ENCODE measurements around the gene MORN1. TPM values are rescaled to one million over a fixed set of nuclear protein-coding genes. Genes with fewer than 3 reads are reported as not detected.

The MORN1 gene
- total RNA-seq, 1 donor from 2014 or later = 10.8 TPM

GRCh38 chr1:2274231-2274928, 117.0 kb downstream of the MORN1 start:
- no peak for DNase-seq
- no peak for TF ChIP-seq CTCF (IDR thresholded peaks at IDR 0.05; ENCODE audit: partially characterized antibody, unreplicated experiment)
- H3K4me1 Mint-ChIP-seq (ENCODE audit: low read depth, unreplicated experiment) = peaks cover 50% of the 10 kb centered on the region
- no peak overlapping the region for H3K27ac Mint-ChIP-seq (ENCODE audit: unreplicated experiment)
- H3K4me3 Mint-ChIP-seq (ENCODE audit: unreplicated experiment) = no peak overlapping the region
- peaks cover 9% of the 10 kb centered on the region for H3K27me3 Mint-ChIP-seq (ENCODE audit: unreplicated experiment)
- no peaks in the 10 kb centered on the region for H3K36me3 Mint-ChIP-seq (ENCODE audit: unreplicated experiment)
- H3K9me3 Mint-ChIP-seq (ENCODE audit: unreplicated experiment) = peaks cover 16% of the 10 kb centered on the region

- H3K4me1 Mint-ChIP-seq (ENCODE audit: low read depth, unreplicated experiment) = peaks cover 52% of the 10 kb centered on the region
- H3K27ac Mint-ChIP-seq (ENCODE audit: unreplicated experiment) = no peak overlapping the region
- no peak for DNase-seq
- peaks cover 10% of the 10 kb centered on the region for H3K27me3 Mint-ChIP-seq (ENCODE audit: unreplicated experiment)
- TF ChIP-seq CTCF (IDR thresholded peaks at IDR 0.05; ENCODE audit: partially characterized antibody, unreplicated experiment) = no peak
- H3K9me3 Mint-ChIP-seq (ENCODE audit: unreplicated experiment) = peaks cover 17% of the 10 kb centered on the region
- no peaks in the 10 kb centered on the region for H3K36me3 Mint-ChIP-seq (ENCODE audit: unreplicated experiment)
- no peak overlapping the region for H3K4me3 Mint-ChIP-seq (ENCODE audit: unreplicated experiment)
These were observed 117.8 kb downstream of the MORN1 start for GRCh38 chr1:2273401-2274090.

GRCh38 chr1:2272686-2273400, 118.5 kb downstream of the MORN1 start:
- DNase-seq = no peak
- H3K36me3 Mint-ChIP-seq (ENCODE audit: unreplicated experiment) = no peaks in the 10 kb centered on the region
- TF ChIP-seq CTCF (IDR thresholded peaks at IDR 0.05; ENCODE audit: partially characterized antibody, unreplicated experiment) = no peak
- H3K9me3 Mint-ChIP-seq (ENCODE audit: unreplicated experiment) = peaks cover 15% of the 10 kb centered on the region
- no peak overlapping the region for H3K27ac Mint-ChIP-seq (ENCODE audit: unreplicated experiment)
- H3K27me3 Mint-ChIP-seq (ENCODE audit: unreplicated experiment) = peaks cover 10% of the 10 kb centered on the region
- H3K4me3 Mint-ChIP-seq (ENCODE audit: unreplicated experiment) = no peak overlapping the region
- peaks cover 50% of the 10 kb centered on the region for H3K4me1 Mint-ChIP-seq (ENCODE audit: low read depth, unreplicated experiment)

- Mint-ChIP-seq H3K4me1 (ENCODE audit: low read depth, unreplicated experiment) (peaks cover 43% of the 10 kb centered on the region), H3K27ac (ENCODE audit: unreplicated experiment) (peak overlapping the region; percentile 88), H3K4me3 (ENCODE audit: unreplicated experiment) (peak overlapping the region; percentile 83), H3K9me3 (ENCODE audit: unreplicated experiment) (peaks cover 11% of the 10 kb centered on the region), H3K36me3 (ENCODE audit: unreplicated experiment) (no peaks in the 10 kb centered on the region), H3K27me3 (ENCODE audit: unreplicated experiment) (peaks cover 8% of the 10 kb centered on the region)
- peak; percentile 66 for DNase-seq
- TF ChIP-seq CTCF (IDR thresholded peaks at IDR 0.05; ENCODE audit: partially characterized antibody, unreplicated experiment) = no peak
These were observed 119.3 kb downstream of the MORN1 start for GRCh38 chr1:2271841-2272655.

Other genes with a start within 250 kb of the MORN1 start
- 111 TPM for gene FAAP20, start 196.8 kb downstream of the MORN1 start, total RNA-seq (ENCODE audit: unreplicated experiment)
- gene SKI, start 163.2 kb downstream of the MORN1 start, total RNA-seq (ENCODE audit: unreplicated experiment) = 143 TPM
- 93.0 TPM for gene RER1, start 287 bp upstream of the MORN1 start, total RNA-seq (ENCODE audit: unreplicated experiment)
- gene PEX10, start 21.0 kb upstream of the MORN1 start, total RNA-seq (ENCODE audit: unreplicated experiment) = 14.0 TPM
- gene PLCH2, start 84.7 kb upstream of the MORN1 start, total RNA-seq (ENCODE audit: unreplicated experiment) = 61.4 TPM
- 58.5 TPM for gene PANK4, start 135.0 kb upstream of the MORN1 start, total RNA-seq (ENCODE audit: unreplicated experiment)
- gene HES5, start 138.7 kb upstream of the MORN1 start, total RNA-seq (ENCODE audit: unreplicated experiment) = 21.2 TPM
- gene TNFRSF14, start 164.8 kb upstream of the MORN1 start, total RNA-seq (ENCODE audit: unreplicated experiment) = 1.2 TPM
- gene PRXL2B, start 195.2 kb upstream of the MORN1 start, total RNA-seq (ENCODE audit: unreplicated experiment) = 46.1 TPM
- gene MMEL1, start 241.5 kb upstream of the MORN1 start, total RNA-seq (ENCODE audit: unreplicated experiment) = 4.0 TPM